CD4-positive, alpha-beta T cell (primary cell): ENCODE measurements around the gene EXOSC10. TPM values are rescaled to one million over a fixed set of nuclear protein-coding genes. Genes with fewer than 3 reads are reported as not detected.
"Not testable (repeated sequence)": the region's sequence is repeated elsewhere in the genome, so short reads cannot be mapped to it uniquely, and the experiment has no call there.

ENCODE experiments used
- ATAC-seq: fragments of 200-7000 bp; cut with Tn5 transposase; one replicate; pipeline ENCODE4 v1.10.0; 2022; ENCODE audit warnings: mild to moderate bottlenecking; ENCODE audit not compliant: poor library complexity
- CTCF ChIA-PET: fragments of 350-600 bp; sonication (Branson Sonifier 250); formaldehyde crosslinking; loops from one replicate; lab custom pipeline; 2021; ENCODE audit warnings: antibody characterized with exemption, inconsistent platforms; lab: Charles Lee
- POLR2A ChIA-PET: fragments of 350-600 bp; sonication (Branson Sonifier 250); formaldehyde crosslinking; loops from one replicate; lab custom pipeline; 2021; ENCODE audit warnings: antibody characterized with exemption, inconsistent platforms; lab: Charles Lee
- DNase-seq, 14 experiments: peaks; one replicate each; pipeline ENCODE4 v3.0.0-alpha.2; 2013 to 2020; ENCODE audit warnings: mixed read lengths in 2 of 14
- H3K27ac ChIP-seq, 2 donors: one replicate each; pipeline versions ENCODE4 v1.5.1 to v1.7.0; 2013; ENCODE audit warnings: low read length in 2 of 2, low read depth in 1 of 2, mild to moderate bottlenecking in 1 of 2
- H3K27me3 ChIP-seq, 2 experiments: 1 replicate in 1 of 2; 2 replicates in 1 of 2; pipeline versions ENCODE4 v1.6.1 to v1.7.0; 2013; ENCODE audit warnings: low read length in 2 of 2, control low read depth in 1 of 2, mild to moderate bottlenecking in 1 of 2, moderate library complexity in 1 of 2; ENCODE audit not compliant: insufficient read depth in 2 of 2, control insufficient read depth in 1 of 2
- H3K36me3 ChIP-seq: one replicate; pipeline ENCODE4 v1.6.1; 2013; ENCODE audit warnings: low read length, control low read depth; ENCODE audit not compliant: insufficient read depth
- H3K4me1 ChIP-seq: one replicate; pipeline ENCODE4 v1.6.1; 2013; ENCODE audit warnings: low read length, control low read depth; ENCODE audit not compliant: insufficient read depth
- H3K4me3 ChIP-seq: one replicate; pipeline ENCODE4 v1.5.1; 2013; ENCODE audit warnings: mild to moderate bottlenecking, low read length, moderate library complexity
- H3K9me3 ChIP-seq, 2 experiments: 1 replicate in 1 of 2; 2 replicates in 1 of 2; pipeline versions ENCODE4 v1.6.1 to v1.7.0; 2013; ENCODE audit warnings: low read length in 2 of 2, mild to moderate bottlenecking in 2 of 2, control low read depth in 1 of 2, moderate library complexity in 1 of 2; ENCODE audit not compliant: control insufficient read depth in 1 of 2, insufficient read depth in 1 of 2
- H3K27ac Mint-ChIP-seq: one replicate; pipeline ENCODE4 v1.8.0; 2020; ENCODE audit warnings: mixed read lengths
- H3K27me3 Mint-ChIP-seq: one replicate; pipeline ENCODE4 v1.8.0; 2021; ENCODE audit warnings: mixed read lengths
- H3K36me3 Mint-ChIP-seq: one replicate; pipeline ENCODE4 v1.8.0; 2021; ENCODE audit warnings: low read depth, mixed read lengths
- H3K4me1 Mint-ChIP-seq: one replicate; pipeline ENCODE4 v1.8.0; 2021; ENCODE audit warnings: low read depth, mixed read lengths
- H3K4me3 Mint-ChIP-seq: one replicate; pipeline ENCODE4 v1.8.0; 2020; ENCODE audit warnings: mild to moderate bottlenecking, mixed read lengths
- H3K9me3 Mint-ChIP-seq: one replicate; pipeline ENCODE4 v1.8.0; 2020; ENCODE audit warnings: mixed read lengths
- CTCF ChIP-seq: fragments of 200-600 bp; IDR thresholded peaks from one replicate; pipeline ENCODE4 v1.8.0; 2022; ENCODE audit warnings: antibody characterized with exemption, mild to moderate bottlenecking
- intact Hi-C, 2 experiments: fragments of 100-400 bp; cut with DNase I in 1 of 2; cut with micrococcal nuclease in 1 of 2; formaldehyde crosslinking; loops; one replicate each; pipeline versions ENCODE4 v1.15.1 to v1.9.0; 2023 to 2025; cut with DNase I, micrococcal nuclease
- total RNA-seq, 174 experiments: library from RNA in 2 of 174; stranded (reverse) in 2 of 174; gene quantifications; one replicate each; pipeline ENCODE4 v1.2.3 and lab custom pipeline; 2021 to 2026

Gene EXOSC10
- total RNA-seq, 2 experiments from 2014 or later, result 81.6 to 89.0 TPM

- no peak overlapping the region for H3K27ac ChIP-seq
- H3K27me3 ChIP-seq, result no peaks in the 10 kb centered on the region
- no peak for TF ChIP-seq CTCF
- ChIA-PET CTCF (interaction anchor here (1.3 kb wide), 1 partner anchor 70 kb away, joined by 3 read pairs; no protein-coding TSS in a partner anchor), POLR2A (interaction anchor here (2.2 kb wide), 1 partner anchor 8 kb away, joined by 8 read pairs; the partner anchor contains the start of gene EXOSC10)
- H3K4me1 ChIP-seq, result no peaks in the 10 kb centered on the region
- H3K9me3 ChIP-seq, result no peaks in the 10 kb centered on the region
- Mint-ChIP-seq H3K9me3 (no peaks in the 10 kb centered on the region), H3K27ac (no peak overlapping the region), H3K4me3 (no peak overlapping the region), H3K27me3 (no peaks in the 10 kb centered on the region), H3K36me3 (peaks cover 68% of the 10 kb centered on the region), H3K4me1 (no peaks in the 10 kb centered on the region)
- ATAC-seq (no peak), DNase-seq (no peak)
- no peak overlapping the region for H3K4me3 ChIP-seq
- intact Hi-C loops, result no loop called here
- H3K36me3 ChIP-seq, result peaks cover 46% of the 10 kb centered on the region
Measured at GRCh38 chr1:11107599-11107998, 7.9 kb upstream of the EXOSC10 start.

GRCh38 chr1:11105586-11105985 lies 5.9 kb upstream of the EXOSC10 start:
- Mint-ChIP-seq H3K9me3 (no peaks in the 10 kb centered on the region), H3K4me1 (no peaks in the 10 kb centered on the region), H3K36me3 (peaks cover 50% of the 10 kb centered on the region), H3K27me3 (no peaks in the 10 kb centered on the region), H3K4me3 (no peak overlapping the region), H3K27ac (no peak overlapping the region)
- CTCF ChIA-PET, result no interaction called here
- DNase-seq (no peak), ATAC-seq (no peak)
- H3K36me3 ChIP-seq, result peaks cover 33% of the 10 kb centered on the region
- no peak overlapping the region for H3K27ac ChIP-seq
- no peaks in the 10 kb centered on the region for H3K4me1 ChIP-seq
- no peaks in the 10 kb centered on the region for H3K27me3 ChIP-seq
- no peak overlapping the region for H3K4me3 ChIP-seq
- POLR2A ChIA-PET, result no interaction called here
- H3K9me3 ChIP-seq, result no peaks in the 10 kb centered on the region
- intact Hi-C loops, result no loop called here
- TF ChIP-seq CTCF, result no peak

GRCh38 chr1:11101347-11101746 lies 1.7 kb upstream of the EXOSC10 start:
- no peak overlapping the region for H3K27ac ChIP-seq
- no peaks in the 10 kb centered on the region for H3K27me3 Mint-ChIP-seq
- peaks cover 12% of the 10 kb centered on the region for H3K4me1 ChIP-seq
- peaks cover 39% of the 10 kb centered on the region for H3K36me3 Mint-ChIP-seq
- H3K9me3 ChIP-seq, result no peaks in the 10 kb centered on the region
- H3K4me3 ChIP-seq, result no peak overlapping the region
- intact Hi-C loops, result loop anchor here in 1 of 2 experiments (5.0 kb wide), 1 partner anchor 631 kb away; no protein-coding TSS in a partner anchor
- no peaks in the 10 kb centered on the region for H3K9me3 Mint-ChIP-seq
- CTCF ChIA-PET, result interaction anchor here (1.1 kb wide), 1 partner anchor 86 kb away, joined by 3 read pairs; no protein-coding TSS in a partner anchor
- H3K36me3 ChIP-seq, result peaks cover 12% of the 10 kb centered on the region
- H3K4me3 Mint-ChIP-seq, result peak overlapping the region; percentile 30
- H3K4me1 Mint-ChIP-seq, result peaks cover 21% of the 10 kb centered on the region
- H3K27me3 ChIP-seq, result no peaks in the 10 kb centered on the region
- no peak for DNase-seq
- no peak overlapping the region for H3K27ac Mint-ChIP-seq
- ATAC-seq, result no peak
- TF ChIP-seq CTCF, result no peak
- POLR2A ChIA-PET, result no interaction called here

- POLR2A ChIA-PET, result interaction anchor here (2.6 kb wide), 1 partner anchor 89 kb away, joined by 10 read pairs; the partner anchor contains the start of gene TARDBP
- H3K27me3 Mint-ChIP-seq, H3K27ac Mint-ChIP-seq: not testable (repeated sequence)
Measured at GRCh38 chr1:11100806-11101205, 1.1 kb upstream of the EXOSC10 start.

More at GRCh38 chr1:11100806-11101205, 1.1 kb upstream of the EXOSC10 start:
- ATAC-seq, DNase-seq, H3K4me3 ChIP-seq, H3K9me3 Mint-ChIP-seq, H3K27ac ChIP-seq, H3K9me3 ChIP-seq, H3K27me3 ChIP-seq: not testable (repeated sequence)
- intact Hi-C loops, result loop anchor here in 1 of 2 experiments (5.0 kb wide), 1 partner anchor 631 kb away; no protein-coding TSS in a partner anchor
- H3K4me1 ChIP-seq, result peaks cover 12% of the 10 kb centered on the region
- Mint-ChIP-seq H3K36me3 (peaks cover 37% of the 10 kb centered on the region), H3K4me3 (peak overlapping the region; percentile 15), H3K4me1 (peaks cover 21% of the 10 kb centered on the region)
- peaks cover 14% of the 10 kb centered on the region for H3K36me3 ChIP-seq
- CTCF ChIA-PET, result interaction anchor here (1.1 kb wide), 1 partner anchor 86 kb away, joined by 3 read pairs; no protein-coding TSS in a partner anchor
